DND-41 (cell line): Measurements from ENCODE around the gene SHROOM3.

Experiments used
- CTCF ChIP-seq: IDR thresholded peaks from 2 replicates; pipeline ENCODE4 v1.5.1; 2012; ENCODE audit warnings: borderline replicate concordance, low read length, moderate library complexity, mild to moderate bottlenecking; ENCODE audit not compliant: poor library complexity, severe bottlenecking; ENCODE audit errors: extremely low read depth
- EZH2 ChIP-seq: IDR thresholded peaks from 3 replicates; pipeline ENCODE4 v1.6.1; 2012; ENCODE audit warnings: borderline replicate concordance, low read depth, mild to moderate bottlenecking, moderate library complexity, low read length, inconsistent platforms; ENCODE audit not compliant: severe bottlenecking

DNA sequence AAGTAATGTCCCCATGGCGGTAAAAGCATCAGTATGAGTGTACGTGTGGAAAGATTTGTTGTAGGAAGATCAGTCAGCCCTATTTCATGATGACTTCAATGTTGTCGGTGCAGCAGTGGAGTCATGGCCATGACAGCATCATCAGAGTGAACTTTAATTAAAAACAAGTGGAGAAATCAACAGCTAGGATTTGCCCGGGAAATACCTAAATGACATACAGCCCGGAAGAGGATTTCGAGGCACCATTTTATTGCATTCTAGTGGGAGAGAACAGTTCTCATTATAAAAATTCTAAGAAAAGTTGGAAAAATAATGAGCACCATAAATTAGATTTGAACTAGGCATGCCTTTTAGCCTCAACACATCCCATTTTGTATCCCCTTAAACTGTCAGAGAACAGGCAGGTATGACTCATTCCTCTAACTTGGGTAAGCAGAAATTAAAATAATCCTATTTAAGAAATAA lies 170.1 kb downstream of the SHROOM3 start:
- TF ChIP-seq CTCF (no peak), EZH2 (no peak)
